Tibial nerve (tissue), 4 donors: Measurements from ENCODE around the gene PRKCZ. TPM values are rescaled to one million over a fixed set of nuclear protein-coding genes. Genes with fewer than 3 reads are reported as not detected.

Experiments
- DNase-seq, 2 donors: peaks; one replicate each; pipeline ENCODE4 v3.0.0-alpha.2; 2019; ENCODE audit warnings: low spot score in 2 of 2
- H3K27ac ChIP-seq, 4 donors: fragments of 200-600 bp; sonication (generic) in 3 of 4; one replicate each; pipeline ENCODE4 v1.5.1; 2017 to 2019; ENCODE audit warnings: mild to moderate bottlenecking in 1 of 4
- H3K27me3 ChIP-seq, 2 donors: fragments of 200-600 bp; sonication (generic) in 1 of 2; one replicate each; pipeline versions ENCODE4 v1.5.1 to v1.6.0; 2017 to 2019
- H3K36me3 ChIP-seq, 3 donors: fragments of 200-600 bp; sonication (generic); one replicate each; pipeline ENCODE4 v1.5.1; 2018 to 2019
- H3K4me1 ChIP-seq, 4 donors: fragments of 200-600 bp; sonication (generic) in 3 of 4; one replicate each; pipeline ENCODE4 v1.5.1; 2017 to 2019
- H3K4me3 ChIP-seq, 4 donors: fragments of 200-600 bp; sonication (generic) in 3 of 4; one replicate each; pipeline ENCODE4 v1.5.1; 2017 to 2019; ENCODE audit warnings: mild to moderate bottlenecking in 1 of 4, moderate library complexity in 1 of 4
- H3K9me3 ChIP-seq, 4 donors: fragments of 200-600 bp; sonication (generic) in 3 of 4; one replicate each; pipeline ENCODE4 v1.5.1; 2017 to 2019
- EP300 ChIP-seq, 2 donors: sonication (generic); formaldehyde crosslinking; IDR thresholded peaks; one replicate each; pipeline ENCODE4 v1.6.1; 2017; ENCODE audit warnings: antibody characterized with exemption in 2 of 2, mild to moderate bottlenecking in 1 of 2
- POLR2A ChIP-seq, 2 donors: fragments of 450-650 bp; IDR thresholded peaks; one replicate each; pipeline ENCODE4 v1.6.1; 2017; ENCODE audit warnings: antibody characterized with exemption in 2 of 2, mild to moderate bottlenecking in 2 of 2, moderate library complexity in 2 of 2
- WGBS, 2 donors: methylation state at CpG; one replicate each; pipeline ENCODE4 v1.1.5; 2018; 5-methylcytosine and 5-hydroxymethylcytosine counted together
- total RNA-seq, 4 donors: library from RNA; depleted of rRNA; stranded (reverse); fragments of >200 nt; gene quantifications; one replicate each; pipeline ENCODE4 v1.1.0, GENCODE V29; 2016
- TF ChIP-seq, protein P1 (sequence below), 5 experiments: fragments of 200-600 bp in 3 of 5; fragments of 450-650 bp in 2 of 5; sonication (generic) in 3 of 5; IDR thresholded peaks; one replicate each; pipeline ENCODE4 v1.5.1; 2016 to 2019; ENCODE audit warnings: antibody characterized with exemption in 5 of 5, mild to moderate bottlenecking in 3 of 5, moderate library complexity in 2 of 5

The PRKCZ gene
- total RNA-seq, 4 donors from 2014 or later: 2.0 to 3.9 (median 2.8) TPM

DNA sequence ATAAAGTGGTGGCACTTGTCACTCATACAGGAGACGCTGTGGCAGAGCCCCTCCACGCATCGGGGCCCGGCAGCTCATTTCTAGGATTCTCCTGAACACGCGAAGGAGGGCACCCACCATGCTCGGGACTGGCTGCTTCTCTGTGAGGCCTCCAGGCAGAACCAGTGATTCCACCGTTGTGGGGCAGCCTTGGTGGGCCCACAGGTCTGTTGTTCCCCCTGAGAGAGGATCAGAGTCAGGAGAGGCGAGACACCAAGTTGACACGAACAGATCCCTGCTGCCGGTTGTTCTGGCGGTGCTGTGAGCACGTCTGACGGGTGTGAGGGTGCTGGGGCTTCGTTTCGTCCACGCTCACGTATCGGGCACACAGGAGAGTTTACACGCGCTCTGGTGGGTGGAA lies 26.6 kb downstream of the PRKCZ start:
- TF ChIP-seq, protein P1, sequence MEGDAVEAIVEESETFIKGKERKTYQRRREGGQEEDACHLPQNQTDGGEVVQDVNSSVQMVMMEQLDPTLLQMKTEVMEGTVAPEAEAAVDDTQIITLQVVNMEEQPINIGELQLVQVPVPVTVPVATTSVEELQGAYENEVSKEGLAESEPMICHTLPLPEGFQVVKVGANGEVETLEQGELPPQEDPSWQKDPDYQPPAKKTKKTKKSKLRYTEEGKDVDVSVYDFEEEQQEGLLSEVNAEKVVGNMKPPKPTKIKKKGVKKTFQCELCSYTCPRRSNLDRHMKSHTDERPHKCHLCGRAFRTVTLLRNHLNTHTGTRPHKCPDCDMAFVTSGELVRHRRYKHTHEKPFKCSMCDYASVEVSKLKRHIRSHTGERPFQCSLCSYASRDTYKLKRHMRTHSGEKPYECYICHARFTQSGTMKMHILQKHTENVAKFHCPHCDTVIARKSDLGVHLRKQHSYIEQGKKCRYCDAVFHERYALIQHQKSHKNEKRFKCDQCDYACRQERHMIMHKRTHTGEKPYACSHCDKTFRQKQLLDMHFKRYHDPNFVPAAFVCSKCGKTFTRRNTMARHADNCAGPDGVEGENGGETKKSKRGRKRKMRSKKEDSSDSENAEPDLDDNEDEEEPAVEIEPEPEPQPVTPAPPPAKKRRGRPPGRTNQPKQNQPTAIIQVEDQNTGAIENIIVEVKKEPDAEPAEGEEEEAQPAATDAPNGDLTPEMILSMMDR (IDR thresholded peaks at IDR 0.05): no peak
- TF ChIP-seq EP300 (IDR thresholded peaks at IDR 0.05) (no peak), POLR2A (IDR thresholded peaks at IDR 0.05) (no peak)
- no peaks in the 10 kb centered on the region for H3K36me3 ChIP-seq
- no peak overlapping the region for H3K4me3 ChIP-seq
- WGBS, 2 donors: 94% methylated on average over 20 to 21 of the region's 21 CpGs
- no peak overlapping the region for H3K27ac ChIP-seq
- peaks cover 0 to 54% (median 3%) of the 10 kb centered on the region in 4 donors for H3K9me3 ChIP-seq
- no peak for DNase-seq
- peaks cover 0 to 7% (median 0%) of the 10 kb centered on the region in 4 donors for H3K4me1 ChIP-seq
- H3K27me3 ChIP-seq: peaks cover 0 to 40% of the 10 kb centered on the region in 2 donors

DNA sequence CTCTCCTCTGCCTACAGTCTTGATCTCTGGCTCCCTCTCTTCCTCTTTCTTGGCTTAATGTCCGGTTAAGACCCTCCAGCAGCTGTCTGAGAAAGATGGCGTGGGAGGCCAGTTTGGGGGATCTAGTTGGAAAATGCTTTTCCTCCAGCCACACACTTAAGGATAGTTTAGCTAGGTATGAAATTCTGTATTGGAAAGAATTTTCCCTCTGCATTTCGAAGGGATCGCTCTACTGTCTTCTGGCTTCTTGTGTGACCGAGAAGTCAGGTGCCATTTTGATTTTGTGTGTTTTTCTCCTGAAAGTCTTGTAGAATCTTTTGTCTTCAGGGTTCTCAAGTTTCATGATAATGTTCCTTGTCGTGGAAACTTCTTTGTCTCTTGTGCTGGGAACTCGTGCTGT lies 28.0 kb downstream of the PRKCZ start:
- H3K4me3 ChIP-seq: no peak overlapping the region
- TF ChIP-seq POLR2A (IDR thresholded peaks at IDR 0.05) (no peak), EP300 (IDR thresholded peaks at IDR 0.05) (no peak)
- TF ChIP-seq, protein P1 (IDR thresholded peaks at IDR 0.05): no peak
- H3K4me1 ChIP-seq: peaks cover 0 to 7% (median 0%) of the 10 kb centered on the region in 4 donors
- peaks cover 0 to 57% (median 3%) of the 10 kb centered on the region in 4 donors for H3K9me3 ChIP-seq
- DNase-seq: no peak
- H3K36me3 ChIP-seq: no peaks in the 10 kb centered on the region
- H3K27me3 ChIP-seq: peaks cover 0 to 26% of the 10 kb centered on the region in 2 donors
- whole genome bisulfite sequencing, 2 donors: 93% methylated on average over 7 of the region's 7 CpGs
- no peak overlapping the region for H3K27ac ChIP-seq

DNA sequence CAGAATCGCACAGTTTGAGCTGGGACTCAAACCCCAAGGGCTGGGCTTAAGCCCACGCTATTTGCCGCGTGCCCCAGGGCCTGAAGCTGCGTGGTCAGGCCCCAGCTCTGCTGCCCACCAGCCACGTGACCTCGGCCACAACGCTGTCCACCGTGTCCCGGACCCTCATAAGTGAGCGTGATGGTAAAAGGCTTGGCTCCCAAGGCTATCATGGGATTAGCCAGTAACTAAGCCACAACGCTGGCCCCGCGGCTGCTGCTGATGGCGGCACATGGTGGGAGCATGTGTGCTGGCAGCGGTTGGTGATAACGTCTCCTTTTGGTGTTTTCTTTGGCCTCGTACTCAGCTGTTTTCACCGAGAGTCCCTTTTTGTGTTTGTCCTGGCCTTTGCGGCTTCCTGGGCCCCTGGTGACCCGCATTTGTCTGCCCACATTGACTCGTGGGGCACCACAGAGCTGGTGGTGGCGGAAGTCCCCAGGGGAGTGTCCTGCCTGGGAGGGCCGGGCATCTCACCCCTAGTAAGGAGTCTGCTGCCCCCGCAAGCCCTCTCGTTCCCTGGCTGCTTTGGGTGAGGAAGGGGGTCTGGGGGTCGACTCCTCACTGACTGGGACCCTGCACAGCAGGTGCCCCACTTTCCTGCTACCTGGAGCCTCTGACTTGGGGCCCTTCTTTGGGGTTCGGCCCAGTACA lies 29.3 kb downstream of the PRKCZ start:
- H3K27me3 ChIP-seq: peaks cover 0 to 13% of the 10 kb centered on the region in 2 donors
- peaks cover 0 to 57% (median 3%) of the 10 kb centered on the region in 4 donors for H3K9me3 ChIP-seq
- no peaks in the 10 kb centered on the region for H3K36me3 ChIP-seq
- H3K4me3 ChIP-seq: no peak overlapping the region
- TF ChIP-seq, protein P1 (IDR thresholded peaks at IDR 0.05): no peak
- TF ChIP-seq POLR2A (IDR thresholded peaks at IDR 0.05): no peak
- no peak for TF ChIP-seq EP300 (IDR thresholded peaks at IDR 0.05)
- 91 to 94% methylated on average over 26 to 28 of the region's 28 CpGs for WGBS, 2 donors
- no peak for DNase-seq
- H3K4me1 ChIP-seq: no peaks in the 10 kb centered on the region
- no peak overlapping the region for H3K27ac ChIP-seq

DNA sequence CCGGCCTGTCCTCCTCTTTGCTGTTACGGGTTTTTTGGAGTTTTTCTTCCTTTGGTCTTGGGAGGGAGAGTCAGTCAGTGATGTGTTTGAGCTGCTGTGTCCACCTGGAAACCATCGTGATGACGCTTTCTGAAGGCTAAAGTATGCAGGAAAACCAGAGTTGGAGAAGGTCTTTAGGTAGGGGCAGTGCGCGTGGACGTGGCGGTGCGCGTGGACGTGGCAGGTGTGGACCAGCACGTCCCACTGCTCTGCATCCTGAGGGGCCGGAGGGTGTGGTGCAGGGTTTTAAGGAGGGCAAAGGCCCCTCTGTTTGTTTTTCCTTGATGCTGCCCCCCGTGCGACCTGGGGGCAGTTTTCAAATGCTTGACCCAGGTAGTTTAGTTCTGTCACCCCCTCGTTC lies 29.9 kb downstream of the PRKCZ start:
- Histone ChIP-seq H3K9me3 (peaks cover 0 to 57% (median 3%) of the 10 kb centered on the region in 4 donors), H3K36me3 (no peaks in the 10 kb centered on the region), H3K27me3 (peaks cover 0 to 7% of the 10 kb centered on the region in 2 donors), H3K4me3 (no peak overlapping the region), H3K27ac (no peak overlapping the region), H3K4me1 (no peaks in the 10 kb centered on the region)
- TF ChIP-seq POLR2A (IDR thresholded peaks at IDR 0.05): no peak
- TF ChIP-seq EP300 (IDR thresholded peaks at IDR 0.05): no peak
- TF ChIP-seq, protein P1 (IDR thresholded peaks at IDR 0.05): no peak
- WGBS, 2 donors: 92 to 93% methylated on average over 16 of the region's 16 CpGs
- no peak for DNase-seq

DNA sequence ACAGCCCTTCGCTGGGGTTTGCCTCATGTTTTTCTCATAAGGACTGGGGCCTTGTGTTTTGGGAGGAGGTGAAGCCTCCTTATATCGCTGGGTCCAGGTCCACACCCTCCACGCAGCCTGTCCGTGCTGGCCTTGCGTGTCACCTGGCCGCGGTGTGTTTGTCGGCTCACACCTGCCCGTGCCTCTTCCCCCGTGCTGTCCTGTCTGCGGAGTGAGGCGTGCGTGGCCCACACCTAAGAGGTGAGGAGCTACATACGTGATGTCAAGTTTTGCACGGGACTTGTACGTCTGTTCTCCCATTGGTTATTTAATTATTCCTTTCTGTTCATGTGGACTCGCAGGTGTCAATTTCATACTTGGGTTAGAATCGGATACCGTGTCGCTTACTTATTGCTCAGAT lies 30.7 kb downstream of the PRKCZ start:
- no peaks in the 10 kb centered on the region for H3K36me3 ChIP-seq
- DNase-seq: no peak
- peaks cover 0 to 3% of the 10 kb centered on the region in 2 donors for H3K27me3 ChIP-seq
- no peak overlapping the region for H3K4me3 ChIP-seq
- H3K27ac ChIP-seq: no peak overlapping the region
- H3K4me1 ChIP-seq: no peaks in the 10 kb centered on the region
- peaks cover 0 to 57% (median 3%) of the 10 kb centered on the region in 4 donors for H3K9me3 ChIP-seq
- 97 to 98% methylated on average over 20 of the region's 20 CpGs for WGBS, 2 donors
- TF ChIP-seq POLR2A (IDR thresholded peaks at IDR 0.05): no peak
- no peak for TF ChIP-seq EP300 (IDR thresholded peaks at IDR 0.05)
